Parathyroid adenoma (tissue), 2 donors: Measurements from ENCODE around the gene RPP38.

ENCODE experiments used
- H2AFZ ChIP-seq: fragments of 300-600 bp; sonication (generic); one replicate; pipeline ENCODE4 v1.7.0; 2017; ENCODE audit warnings: antibody characterized with exemption, mild to moderate bottlenecking
- H3K27ac ChIP-seq: fragments of 300-600 bp; sonication (generic); one replicate; pipeline ENCODE4 v1.7.0; 2017
- H3K27me3 ChIP-seq: fragments of 300-600 bp; sonication (generic); one replicate; pipeline ENCODE4 v1.7.0; 2017; ENCODE audit warnings: low read length; ENCODE audit not compliant: control insufficient read depth, insufficient read depth
- H3K36me3 ChIP-seq: fragments of 300-600 bp; sonication (generic); one replicate; pipeline ENCODE4 v1.7.0; 2017; ENCODE audit warnings: low read length; ENCODE audit not compliant: control insufficient read depth, insufficient read depth
- H3K4me1 ChIP-seq: fragments of 300-600 bp; sonication (generic); one replicate; pipeline ENCODE4 v1.7.0; 2017; ENCODE audit warnings: control low read depth
- H3K4me2 ChIP-seq: fragments of 300-600 bp; sonication (generic); one replicate; pipeline ENCODE4 v1.7.0; 2017; ENCODE audit warnings: low read length
- H3K4me3 ChIP-seq: fragments of 300-600 bp; sonication (generic); one replicate; pipeline ENCODE4 v1.7.0; 2017; ENCODE audit warnings: low read depth, low read length
- H3K79me2 ChIP-seq: fragments of 300-600 bp; sonication (generic); one replicate; pipeline ENCODE4 v1.7.0; 2017; ENCODE audit warnings: control low read depth
- H3K9ac ChIP-seq: fragments of 300-600 bp; sonication (generic); one replicate; pipeline ENCODE4 v1.7.0; 2017; ENCODE audit warnings: mild to moderate bottlenecking
- H3K9me3 ChIP-seq: fragments of 300-600 bp; sonication (generic); one replicate; pipeline ENCODE4 v1.7.0; 2017; ENCODE audit warnings: low read length; ENCODE audit not compliant: control insufficient read depth
- TF ChIP-seq, protein P1 (sequence below): fragments of 300-600 bp; sonication (generic); IDR thresholded peaks from one replicate; pipeline ENCODE4 v1.7.0; 2017; ENCODE audit warnings: antibody characterized with exemption, mild to moderate bottlenecking
- donor health status: primary hyperparathyroidism.

RPP38 gene

DNA sequence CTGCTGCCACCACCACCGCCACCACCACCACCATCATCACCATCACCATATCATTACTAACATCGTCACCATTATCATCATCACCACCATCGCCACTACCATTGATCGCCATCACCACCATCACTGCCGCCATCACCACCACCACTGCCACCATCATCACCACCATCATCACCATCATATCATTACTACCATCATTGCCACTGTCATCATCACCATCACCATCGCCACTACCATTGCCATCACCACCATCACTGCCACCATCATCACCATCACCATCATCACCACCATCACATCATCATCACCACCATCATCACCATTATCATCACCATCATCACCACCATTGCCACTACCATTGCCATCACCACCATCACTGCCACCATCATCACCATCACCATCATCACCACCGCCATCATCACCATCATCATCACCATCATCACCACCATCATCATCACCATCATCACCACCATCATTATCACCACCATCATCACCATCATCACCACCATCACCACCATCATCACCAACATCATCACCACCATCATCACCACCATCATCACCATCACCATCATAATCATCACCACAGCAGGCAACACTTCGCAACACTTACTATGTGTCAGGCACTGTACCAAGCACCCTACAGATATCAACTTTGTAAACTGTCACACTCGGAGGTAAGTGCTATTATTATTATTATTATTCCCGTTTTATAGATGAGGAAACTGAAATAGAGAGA lies 52.1 kb downstream of the RPP38 start:
- Histone ChIP-seq H3K27ac (no peak overlapping the region), H3K9me3 (no peaks in the 10 kb centered on the region), H3K79me2 (peaks cover 28% of the 10 kb centered on the region), H3K9ac (no peak overlapping the region), H3K36me3 (no peaks in the 10 kb centered on the region), H3K27me3 (no peaks in the 10 kb centered on the region), H3K4me3 (no peak overlapping the region), H3K4me1 (no peaks in the 10 kb centered on the region), H2AFZ (no peak overlapping the region), H3K4me2 (no peak overlapping the region)
- TF ChIP-seq, protein P1, sequence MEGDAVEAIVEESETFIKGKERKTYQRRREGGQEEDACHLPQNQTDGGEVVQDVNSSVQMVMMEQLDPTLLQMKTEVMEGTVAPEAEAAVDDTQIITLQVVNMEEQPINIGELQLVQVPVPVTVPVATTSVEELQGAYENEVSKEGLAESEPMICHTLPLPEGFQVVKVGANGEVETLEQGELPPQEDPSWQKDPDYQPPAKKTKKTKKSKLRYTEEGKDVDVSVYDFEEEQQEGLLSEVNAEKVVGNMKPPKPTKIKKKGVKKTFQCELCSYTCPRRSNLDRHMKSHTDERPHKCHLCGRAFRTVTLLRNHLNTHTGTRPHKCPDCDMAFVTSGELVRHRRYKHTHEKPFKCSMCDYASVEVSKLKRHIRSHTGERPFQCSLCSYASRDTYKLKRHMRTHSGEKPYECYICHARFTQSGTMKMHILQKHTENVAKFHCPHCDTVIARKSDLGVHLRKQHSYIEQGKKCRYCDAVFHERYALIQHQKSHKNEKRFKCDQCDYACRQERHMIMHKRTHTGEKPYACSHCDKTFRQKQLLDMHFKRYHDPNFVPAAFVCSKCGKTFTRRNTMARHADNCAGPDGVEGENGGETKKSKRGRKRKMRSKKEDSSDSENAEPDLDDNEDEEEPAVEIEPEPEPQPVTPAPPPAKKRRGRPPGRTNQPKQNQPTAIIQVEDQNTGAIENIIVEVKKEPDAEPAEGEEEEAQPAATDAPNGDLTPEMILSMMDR, result no peak

DNA sequence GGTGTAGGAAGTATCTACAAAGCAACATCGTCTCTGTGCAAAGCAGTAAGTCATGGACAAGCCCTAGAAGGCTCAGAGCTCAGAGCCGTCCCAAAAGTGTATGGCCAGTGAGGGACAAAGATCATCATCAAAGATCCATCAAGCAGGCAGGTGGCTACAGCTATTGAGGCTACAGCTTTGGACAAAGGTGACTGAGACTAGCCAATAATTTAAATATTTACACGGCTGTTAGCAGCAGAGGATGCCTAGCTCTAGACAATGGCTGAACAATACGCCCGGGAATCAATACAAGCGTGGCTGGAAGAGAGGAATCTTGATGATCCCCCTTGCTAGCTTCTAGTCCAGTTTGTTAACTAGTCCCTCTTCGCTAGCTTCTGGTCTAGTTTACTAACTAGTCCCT lies 53.4 kb downstream of the RPP38 start:
- Histone ChIP-seq H3K36me3 (no peaks in the 10 kb centered on the region), H3K79me2 (peaks cover 39% of the 10 kb centered on the region), H3K9ac (no peak overlapping the region), H3K4me1 (no peaks in the 10 kb centered on the region), H3K27me3 (no peaks in the 10 kb centered on the region), H3K27ac (no peak overlapping the region), H2AFZ (no peak overlapping the region), H3K4me2 (no peak overlapping the region), H3K4me3 (no peak overlapping the region), H3K9me3 (no peaks in the 10 kb centered on the region)
- TF ChIP-seq, protein P1, result no peak

- Histone ChIP-seq H3K4me2 (no peak overlapping the region), H3K79me2 (peaks cover 51% of the 10 kb centered on the region), H3K4me3 (no peak overlapping the region), H3K9me3 (no peaks in the 10 kb centered on the region), H3K27me3 (no peaks in the 10 kb centered on the region), H3K27ac (no peak overlapping the region), H3K9ac (no peak overlapping the region), H3K36me3 (no peaks in the 10 kb centered on the region), H2AFZ (no peak overlapping the region), H3K4me1 (no peaks in the 10 kb centered on the region)
- TF ChIP-seq, protein P1, result no peak
Measured at GRCh38 chr10:15152556-15152955, 55.4 kb downstream of the RPP38 start.
